Thyroid gland (tissue), 4 donors: ENCODE data around the gene OR52B6. TPM values are rescaled to one million over a fixed set of nuclear protein-coding genes. Genes with fewer than 3 reads are reported as not detected.

Experiments
- DNase-seq, 2 donors: peaks; one replicate each; pipeline ENCODE4 v3.0.0-alpha.2; 2019
- H3K27ac ChIP-seq, 3 donors: fragments of 200-600 bp; sonication (generic); 1 replicate in 2 of 3; 2 replicates in 1 of 3; pipeline ENCODE4 v1.5.1; 2016 to 2019; ENCODE audit warnings: mild to moderate bottlenecking in 1 of 3, moderate library complexity in 1 of 3
- H3K27me3 ChIP-seq: fragments of 200-600 bp; sonication (generic); one replicate; pipeline ENCODE4 v1.5.1; 2019
- H3K36me3 ChIP-seq, 2 donors: fragments of 200-600 bp; sonication (generic); one replicate each; pipeline ENCODE4 v1.5.1; 2016 to 2019
- H3K4me1 ChIP-seq, 2 donors: fragments of 200-600 bp; sonication (generic); one replicate each; pipeline ENCODE4 v1.5.1; 2017 to 2019
- H3K4me3 ChIP-seq, 3 donors: fragments of 200-600 bp; sonication (generic); replicated peaks in 1 of 3; 1 replicate in 2 of 3; 2 replicates in 1 of 3; pipeline ENCODE4 v1.5.1; 2016; ENCODE audit warnings: mild to moderate bottlenecking in 1 of 3
- H3K9me3 ChIP-seq: fragments of 200-600 bp; sonication (generic); one replicate; pipeline ENCODE4 v1.5.1; 2017
- CTCF ChIP-seq, 6 experiments: fragments of 200-600 bp in 3 of 6; fragments of 450-650 bp in 3 of 6; sonication (generic) in 3 of 6; IDR thresholded peaks; one replicate each; pipeline ENCODE4 v1.5.1; 2016 to 2019; ENCODE audit warnings: antibody characterized with exemption in 6 of 6, mild to moderate bottlenecking in 2 of 6, inconsistent platforms in 1 of 6, moderate library complexity in 1 of 6
- POLR2A ChIP-seq, 2 donors: fragments of 450-650 bp; IDR thresholded peaks; one replicate each; pipeline ENCODE4 v1.6.1; 2017; ENCODE audit warnings: antibody characterized with exemption in 2 of 2, mild to moderate bottlenecking in 2 of 2, moderate library complexity in 1 of 2
- WGBS, 2 donors: methylation state at CpG; one replicate each; pipeline ENCODE4 v1.1.5; 2017; 5-methylcytosine and 5-hydroxymethylcytosine counted together
- intact Hi-C: fragments of 100-400 bp; cut with DNase I; formaldehyde crosslinking; loops from one replicate; pipeline ENCODE4 v1.15.1; 2023
- total RNA-seq, 4 donors: library from RNA; depleted of rRNA; stranded (reverse); fragments of >200 nt; gene quantifications; one replicate each; pipeline ENCODE4 v1.2.3, GENCODE V29; 2016

OR52B6 gene
- not detected for total RNA-seq

DNA sequence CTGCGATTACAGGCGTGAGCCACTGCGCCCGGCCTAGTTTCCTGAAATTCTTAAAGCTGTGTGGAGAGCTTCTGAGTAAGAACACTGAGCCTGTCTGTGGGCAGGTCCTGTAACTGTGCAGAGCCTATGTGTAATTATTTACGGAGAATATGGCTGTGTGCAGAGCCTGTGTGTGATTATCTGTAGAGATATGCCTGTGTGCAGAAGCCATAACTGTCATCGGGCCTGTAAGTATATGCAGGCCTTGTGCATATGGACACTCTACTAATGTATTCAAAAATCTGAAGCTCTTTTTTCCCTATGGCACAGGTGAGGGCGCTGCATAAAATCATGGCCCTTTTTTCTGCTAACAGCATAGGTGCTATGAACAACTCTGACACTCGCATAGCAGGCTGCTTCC, at the start of gene OR52B6:
OR52B6 (plus strand) TSS at position 301 of the 400 bp plus-strand sequence; CDS start at position 301, 0 bp downstream.
- H3K36me3 ChIP-seq, result no peaks in the 10 kb centered on the region
- no peaks in the 10 kb centered on the region for H3K4me1 ChIP-seq
- H3K4me3 ChIP-seq, result no peak within 1 kb of the TSS
- no peak within 1 kb of the TSS for H3K27ac ChIP-seq
- intact Hi-C loops, result no loop called here
- H3K27me3 ChIP-seq, result no peaks in the 10 kb centered on the region
- TF ChIP-seq CTCF (IDR thresholded peaks at IDR 0.05), result no peak
- no peak for TF ChIP-seq POLR2A (IDR thresholded peaks at IDR 0.05)
- DNase-seq, result no peak
- no peaks in the 10 kb centered on the region for H3K9me3 ChIP-seq
- 95 to 98% methylated on average over 8 of the region's 8 CpGs for WGBS, 2 donors

DNA sequence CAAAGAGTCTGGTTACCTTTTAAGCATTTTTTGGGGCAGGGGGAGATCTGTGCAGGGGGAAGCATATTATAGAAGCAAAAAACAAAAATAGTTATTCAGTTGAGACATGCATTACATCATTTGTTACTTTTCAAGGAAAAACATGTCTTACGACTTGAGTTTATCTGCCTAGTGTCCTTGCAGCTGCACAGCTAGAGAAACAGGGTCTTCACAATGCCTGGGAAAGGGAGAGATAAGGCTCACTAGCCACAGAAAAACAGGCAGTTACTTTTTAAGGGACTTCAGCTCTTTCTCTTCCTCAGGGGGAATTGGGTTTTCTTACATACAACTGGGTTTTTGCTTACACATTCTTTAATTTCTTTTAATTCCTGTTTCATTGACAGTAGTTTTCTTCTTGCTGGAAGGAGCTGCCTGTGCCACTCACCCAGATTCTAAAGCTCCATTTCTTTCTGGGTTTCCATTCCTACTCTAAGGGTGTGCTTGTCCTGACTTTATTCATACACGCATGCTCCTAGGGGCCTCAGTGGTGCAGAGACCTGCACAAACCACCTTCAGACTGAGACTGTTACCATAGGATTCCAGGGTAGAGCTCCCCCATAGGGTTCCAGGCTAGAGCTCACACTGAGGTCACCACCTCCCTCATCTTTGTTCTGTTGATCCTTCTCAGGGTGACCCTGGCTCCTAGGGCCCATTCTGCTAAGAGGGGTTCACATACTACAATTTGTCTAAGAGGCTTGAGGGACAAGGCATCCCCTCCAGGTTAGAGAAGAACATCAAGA, 49.4 kb upstream of the OR52B6 start:
- Histone ChIP-seq H3K4me3 (no peak overlapping the region), H3K27ac (no peak overlapping the region), H3K4me1 (no peaks in the 10 kb centered on the region), H3K27me3 (no peaks in the 10 kb centered on the region), H3K9me3 (no peaks in the 10 kb centered on the region), H3K36me3 (no peaks in the 10 kb centered on the region)
- no peak for DNase-seq
- TF ChIP-seq POLR2A (IDR thresholded peaks at IDR 0.05) (no peak), CTCF (IDR thresholded peaks at IDR 0.05) (no peak)
- 80 to 85% methylated on average over 2 of the region's 2 CpGs for WGBS, 2 donors
- intact Hi-C loops, result no loop called here

DNA sequence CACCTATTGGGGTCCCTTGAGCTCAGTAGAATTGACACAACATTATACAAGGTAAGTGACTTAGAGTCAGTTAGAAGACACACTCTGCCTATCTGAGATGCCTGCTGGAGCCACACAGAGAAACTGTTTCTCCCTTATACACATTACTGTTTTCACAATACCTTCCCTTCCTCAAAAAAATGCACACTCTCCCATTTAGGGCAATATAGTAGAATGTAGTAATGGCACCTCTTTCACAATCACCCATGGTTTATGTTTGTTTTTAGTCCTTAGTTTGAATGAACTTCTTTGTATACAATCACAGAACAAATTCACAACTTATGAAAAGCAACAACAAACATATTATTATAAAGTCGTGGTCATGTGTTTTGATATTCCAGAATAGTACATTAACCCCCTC, 46.6 kb upstream of the OR52B6 start:
- H3K9me3 ChIP-seq, result no peaks in the 10 kb centered on the region

DNA sequence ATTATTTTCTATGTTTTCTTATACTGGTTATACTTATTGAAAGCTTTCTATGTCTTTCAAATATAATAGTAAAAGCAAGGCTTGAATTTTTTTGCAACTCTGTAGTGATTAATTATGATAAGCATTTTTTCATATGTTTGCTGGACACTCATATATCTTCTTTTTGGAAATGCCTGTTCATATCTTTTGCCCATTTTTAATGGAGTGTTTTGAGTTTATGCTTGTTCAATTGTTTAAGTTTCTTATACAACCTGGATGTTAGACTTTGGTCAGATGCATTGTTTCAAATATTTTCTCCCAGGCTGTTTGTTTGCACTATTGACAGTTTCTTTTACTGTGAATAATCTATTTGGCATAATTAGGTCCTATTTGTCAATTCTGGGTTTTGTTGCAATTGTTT, 44.2 kb upstream of the OR52B6 start:
- H3K4me1 ChIP-seq, result no peaks in the 10 kb centered on the region
- H3K27ac ChIP-seq, result no peak overlapping the region
- no peaks in the 10 kb centered on the region for H3K9me3 ChIP-seq
- TF ChIP-seq POLR2A (IDR thresholded peaks at IDR 0.05), result no peak
- no peak for TF ChIP-seq CTCF (IDR thresholded peaks at IDR 0.05)
- intact Hi-C loops, result no loop called here
- no peaks in the 10 kb centered on the region for H3K36me3 ChIP-seq
- DNase-seq, result no peak
- no peak overlapping the region for H3K4me3 ChIP-seq
- H3K27me3 ChIP-seq, result no peaks in the 10 kb centered on the region

More for the DNA sequence above, 46.6 kb upstream of the OR52B6 start:
- H3K27me3 ChIP-seq, result no peaks in the 10 kb centered on the region
- no peak for TF ChIP-seq CTCF (IDR thresholded peaks at IDR 0.05)
- TF ChIP-seq POLR2A (IDR thresholded peaks at IDR 0.05), result no peak
- no peak overlapping the region for H3K4me3 ChIP-seq
- H3K36me3 ChIP-seq, result no peaks in the 10 kb centered on the region
- intact Hi-C loops, result no loop called here
- H3K4me1 ChIP-seq, result no peaks in the 10 kb centered on the region
- WGBS, 2 donors, result 67 to 84% methylated on average over 1 of the region's 1 CpG
- H3K27ac ChIP-seq, result no peak overlapping the region
- no peak for DNase-seq

GRCh38 chr11:5541427-5541826, 39.2 kb upstream of the OR52B6 start:
- no peaks in the 10 kb centered on the region for H3K27me3 ChIP-seq
- H3K36me3 ChIP-seq, result no peaks in the 10 kb centered on the region
- H3K27ac ChIP-seq, result no peak overlapping the region
- TF ChIP-seq CTCF (IDR thresholded peaks at IDR 0.05), result no peak
- TF ChIP-seq POLR2A (IDR thresholded peaks at IDR 0.05), result no peak
- 30 to 48% methylated on average over 1 of the region's 1 CpG for WGBS, 2 donors
- no peaks in the 10 kb centered on the region for H3K9me3 ChIP-seq
- no peak overlapping the region for H3K4me3 ChIP-seq
- H3K4me1 ChIP-seq, result no peaks in the 10 kb centered on the region
- intact Hi-C loops, result no loop called here
- DNase-seq, result no peak
